Pancreas (tissue), 10 donors: ENCODE results near the gene STXBP5. TPM values are rescaled to one million over a fixed set of nuclear protein-coding genes. Genes with fewer than 3 reads are reported as not detected.

Source experiments
- ATAC-seq, 4 donors: fragments of 200-7000 bp; cut with Tn5 transposase; one replicate each; pipeline versions ENCODE4 v1.8.0 to v1.9.1; 2020; ENCODE audit warnings: mild to moderate bottlenecking in 4 of 4, moderate library complexity in 4 of 4
- DNase-seq, 6 donors: peaks; one replicate each; pipeline ENCODE4 v3.0.0-alpha.2; 2020
- FAIRE-seq: peaks from 2 replicates; lab custom pipeline; 2012; peaks lifted over from hg19 to GRCh38; lab: Jason Lieb, UNC
- H3K27ac ChIP-seq, 4 donors: fragments of 200-600 bp; sonication (generic); 1 replicate in 3 of 4; 2 replicates in 1 of 4; pipeline versions ENCODE4 v1.5.0 to v1.8.0; 2020
- H3K27me3 ChIP-seq, 4 donors: fragments of 200-600 bp; one replicate each; pipeline ENCODE4 v1.8.0; 2021
- H3K36me3 ChIP-seq, 3 donors: fragments of 200-600 bp; sonication (generic) in 1 of 3; one replicate each; pipeline versions ENCODE4 v1.5.0 to v1.8.0; 2020 to 2021
- H3K4me1 ChIP-seq, 3 donors: fragments of 200-600 bp; one replicate each; pipeline ENCODE4 v1.8.0; 2021
- H3K4me3 ChIP-seq, 4 donors: fragments of 200-600 bp; sonication (generic) in 2 of 4; one replicate each; pipeline versions ENCODE4 v1.5.0 to v1.8.0; 2020 to 2021
- H3K9me3 ChIP-seq, 4 donors: fragments of 200-600 bp; one replicate each; pipeline ENCODE4 v1.8.0; 2021
- CTCF ChIP-seq, 4 donors: fragments of 200-600 bp; sonication (generic) in 3 of 4; IDR thresholded peaks; one replicate each; pipeline versions ENCODE4 v1.5.0 to v1.8.0; 2021; ENCODE audit warnings: antibody characterized with exemption in 4 of 4
- WGBS, 2 donors: extraction: QIAGEN DNeasy Blood & Tissue Kit; methylation state at CpG; one replicate each; pipeline ENCODE4 v1.1.7; 2013; 5-methylcytosine and 5-hydroxymethylcytosine counted together
- intact Hi-C, 3 donors: fragments of 100-400 bp; cut with DNase I; formaldehyde crosslinking; loops; one replicate each; pipeline versions ENCODE4 v1.11.1 to v1.14.2; 2022
- polyA plus RNA-seq, 2 donors: library from polyadenylated mRNA; stranded (reverse); fragments of 200-250 nt; gene quantifications; one replicate each; pipeline ENCODE4 v1.2.3, GENCODE V29; 2013
- total RNA-seq, 6 donors: library from RNA; stranded (reverse); fragmentation: NEBNext Ultra II Directional in 4 of 6; extraction: Animal tissue kit (Norgen Biotek cat#: 25700) in 4 of 6; gene quantifications; one replicate each; pipeline versions ENCODE4 v1.2.1 to v1.2.4, GENCODE V29; 2021 to 2023
- donor health status: healthy with polysubstance abuse.
- donor health status: DM: no; HTN: no; CAD: no; lungs with moderate emphysema.
- donor health status: DM: no; HTN: no; CAD: no.
- donor health status: control.
- donor health status: control.
- donor health status: Bipolar disorder and iron deficiency.
- donor health status: DM: yes; HTN: yes; CAD: no.
- donor health status: DM: no; HTN: no; CAD: no.
- donor health status: DM: no; HTN: no; CAD: no.
- donor health status: DM: yes; HTN: yes; CAD: no.

The STXBP5 gene
- total and polyA plus RNA-seq, 8 donors: 11.9 to 25.8 (median 23.1) TPM

DNA sequence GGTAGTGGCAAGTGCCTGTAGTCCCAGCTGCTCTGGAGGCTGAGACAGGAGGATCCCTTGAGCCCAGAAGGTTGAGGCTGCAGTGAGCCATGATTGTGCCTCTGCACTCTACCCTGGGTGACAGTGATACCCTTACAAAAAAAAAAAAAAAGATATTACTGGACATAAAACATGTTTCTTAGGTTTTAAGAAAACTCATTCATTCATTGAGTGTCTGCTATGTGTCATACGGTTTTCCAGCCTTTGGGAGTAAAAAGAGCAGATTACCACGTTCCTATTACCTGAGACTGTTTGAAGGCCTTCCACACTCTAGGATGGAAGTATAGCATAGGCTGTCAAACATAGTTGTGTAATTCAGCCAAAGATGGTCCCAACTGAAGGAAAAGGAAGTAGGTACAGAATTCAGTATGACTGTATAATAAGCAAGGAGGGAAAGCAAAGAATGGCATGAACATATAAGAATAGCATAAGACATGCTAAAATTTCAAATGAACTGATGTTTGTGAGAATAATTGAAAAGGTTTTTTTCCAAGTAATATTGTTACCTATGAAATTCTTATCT, 22.0 kb downstream of the STXBP5 start:
- no peak for DNase-seq
- H3K4me3 ChIP-seq: no peak overlapping the region
- peaks cover 0 to 9% (median 4%) of the 10 kb centered on the region in 3 donors for H3K4me1 ChIP-seq
- TF ChIP-seq CTCF (IDR thresholded peaks at IDR 0.05): no peak
- H3K27me3 ChIP-seq: no peaks in the 10 kb centered on the region
- FAIRE-seq: no peak
- WGBS, 2 donors: 94 to 96% methylated on average over 2 of the region's 2 CpGs
- intact Hi-C loops: no loop called here
- H3K9me3 ChIP-seq: no peaks in the 10 kb centered on the region
- H3K27ac ChIP-seq: no peak overlapping the region
- no peaks in the 10 kb centered on the region for H3K36me3 ChIP-seq
- ATAC-seq: no peak

GRCh38 chr6:147226877-147227276, 22.7 kb downstream of the STXBP5 start:
- DNase-seq (no peak), ATAC-seq (no peak), FAIRE-seq (no peak)
- no peaks in the 10 kb centered on the region for H3K27me3 ChIP-seq
- H3K9me3 ChIP-seq: no peaks in the 10 kb centered on the region
- no peak for TF ChIP-seq CTCF (IDR thresholded peaks at IDR 0.05)
- 100% methylated on average over 1 of the region's 1 CpG for WGBS, 2 donors
- no peak overlapping the region for H3K4me3 ChIP-seq
- no peak overlapping the region for H3K27ac ChIP-seq
- peaks cover 0 to 4% (median 4%) of the 10 kb centered on the region in 3 donors for H3K4me1 ChIP-seq
- H3K36me3 ChIP-seq: no peaks in the 10 kb centered on the region
- intact Hi-C loops: no loop called here

- H3K4me1 ChIP-seq: no peaks in the 10 kb centered on the region
- no peaks in the 10 kb centered on the region for H3K36me3 ChIP-seq
- no peak for TF ChIP-seq CTCF (IDR thresholded peaks at IDR 0.05)
- no peak overlapping the region for H3K4me3 ChIP-seq
- no peak for ATAC-seq
- H3K27me3 ChIP-seq: no peaks in the 10 kb centered on the region
- no peak for FAIRE-seq
- no peak overlapping the region for H3K27ac ChIP-seq
- H3K9me3 ChIP-seq: no peaks in the 10 kb centered on the region
- WGBS, 2 donors: 82 to 88% methylated on average over 1 of the region's 1 CpG
- no peak for DNase-seq
- intact Hi-C loops: no loop called here
Measured at GRCh38 chr6:147227770-147228320, 23.6 kb downstream of the STXBP5 start.

DNA sequence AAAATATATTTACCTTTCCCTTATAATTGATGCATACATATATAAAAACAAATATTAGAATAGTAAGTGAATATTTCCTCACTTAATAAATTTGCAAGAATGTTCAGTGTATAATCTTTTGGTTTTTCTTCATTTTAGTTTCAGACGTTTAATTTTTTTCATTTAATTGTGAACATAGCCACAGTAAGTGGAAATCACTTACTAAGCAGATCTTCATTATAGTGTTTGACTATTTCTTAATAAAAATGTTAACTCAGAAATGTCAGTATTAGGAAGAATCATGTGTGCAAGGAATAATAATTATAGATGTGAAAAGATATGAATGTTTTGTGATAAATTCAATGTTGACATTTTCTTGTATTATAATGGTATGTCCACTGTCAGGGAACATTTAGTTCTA, 27.4 kb downstream of the STXBP5 start:
- H3K9me3 ChIP-seq: no peaks in the 10 kb centered on the region
- ATAC-seq: no peak
- no peaks in the 10 kb centered on the region for H3K27me3 ChIP-seq
- H3K4me3 ChIP-seq: no peak overlapping the region
- WGBS, 2 donors: 57 to 65% methylated on average over 1 of the region's 1 CpG
- H3K4me1 ChIP-seq: peaks cover 0 to 5% (median 0%) of the 10 kb centered on the region in 3 donors
- no peaks in the 10 kb centered on the region for H3K36me3 ChIP-seq
- intact Hi-C loops: no loop called here
- no peak for TF ChIP-seq CTCF (IDR thresholded peaks at IDR 0.05)
- DNase-seq: no peak
- no peak overlapping the region for H3K27ac ChIP-seq
- peak; percentile 85 for FAIRE-seq

DNA sequence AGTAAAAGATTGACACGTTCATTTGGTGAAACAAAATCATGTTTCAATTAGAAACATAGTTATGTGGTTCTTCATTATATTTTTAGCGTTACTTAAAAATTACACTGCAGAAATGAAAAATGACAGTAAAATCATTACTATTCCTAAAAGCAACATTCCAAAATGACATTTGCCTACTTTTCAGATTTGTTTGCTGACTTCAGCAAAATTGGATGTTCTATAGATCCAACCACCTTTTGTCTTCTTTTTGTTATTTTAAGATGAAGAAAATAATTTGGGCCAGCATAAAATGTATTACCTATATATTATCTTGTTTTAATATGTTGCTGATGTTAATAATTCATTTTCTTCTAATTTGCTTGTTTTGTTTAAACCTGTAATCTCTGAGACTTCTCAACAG, 30.5 kb downstream of the STXBP5 start:
- Histone ChIP-seq H3K36me3 (peaks cover 0 to 6% (median 0%) of the 10 kb centered on the region in 3 donors), H3K27me3 (no peaks in the 10 kb centered on the region), H3K27ac (no peak overlapping the region), H3K9me3 (no peaks in the 10 kb centered on the region), H3K4me1 (peaks cover 0 to 5% (median 0%) of the 10 kb centered on the region in 3 donors), H3K4me3 (no peak overlapping the region)
- intact Hi-C loops: no loop called here
- no peak for ATAC-seq
- no peak for FAIRE-seq
- no peak for DNase-seq
- 81 to 82% methylated on average over 2 of the region's 2 CpGs for WGBS, 2 donors
- TF ChIP-seq CTCF (IDR thresholded peaks at IDR 0.05): no peak
